GM23248 (cell line): ENCODE data around the gene ELMO3.

Experiments used
- EZH2 ChIP-seq: fragments of 200-600 bp; sonication (generic); IDR thresholded peaks from 2 replicates; pipeline ENCODE4 v1.6.1; 2018; ENCODE audit warnings: antibody characterized with exemption, mild to moderate bottlenecking; ENCODE audit not compliant: insufficient read depth, poor library complexity, severe bottlenecking
- EZH2phosphoT487 ChIP-seq: fragments of 200-600 bp; sonication (generic); IDR thresholded peaks from 2 replicates; pipeline ENCODE4 v1.6.1; 2018; ENCODE audit warnings: antibody characterized with exemption, moderate library complexity, mild to moderate bottlenecking, low read depth; ENCODE audit not compliant: insufficient read depth

DNA sequence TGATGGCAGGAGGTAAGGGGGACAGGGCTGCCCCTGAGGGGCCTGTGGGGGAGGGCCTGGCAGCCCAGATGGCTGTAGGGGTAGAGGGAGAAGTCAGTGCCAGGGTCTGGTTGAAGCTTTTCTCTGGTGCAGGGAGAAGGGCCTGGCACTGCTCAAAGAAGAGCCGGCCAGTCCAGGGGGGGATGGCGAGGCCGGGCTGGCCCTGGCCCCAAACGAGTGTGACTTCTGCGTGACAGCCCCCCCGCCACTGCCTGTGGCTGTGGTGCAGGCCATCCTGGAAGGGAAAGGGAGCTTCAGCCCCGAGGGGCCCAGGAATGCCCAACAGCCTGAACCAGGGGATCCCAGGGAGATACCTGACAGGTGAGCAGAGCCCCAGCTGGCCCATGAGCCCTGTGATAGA is 31.3 kb upstream of the ELMO3 start:
- TF ChIP-seq EZH2phosphoT487: no peak
- no peak for TF ChIP-seq EZH2
